GM06990 (cell line): Measurements from ENCODE around the gene NPR2.

Experiments
- DNase-seq: peaks from one replicate; pipeline ENCODE4 v3.0.0-alpha.2; 2011; ENCODE audit not compliant: insufficient read length; ENCODE audit errors: extremely low read depth
- H3K27me3 ChIP-seq: replicated peaks from 2 replicates; pipeline ENCODE4 v1.6.0; 2011; ENCODE audit warnings: low read length; ENCODE audit not compliant: control insufficient read depth, insufficient read depth
- H3K36me3 ChIP-seq: 2 replicates; pipeline ENCODE4 v1.5.1; 2011; ENCODE audit warnings: low read length; ENCODE audit not compliant: control insufficient read depth, insufficient read depth
- H3K4me3 ChIP-seq: replicated peaks from 2 replicates; pipeline ENCODE4 v1.5.1; 2011; ENCODE audit warnings: low read depth, mild to moderate bottlenecking, control low read depth, low read length
- TF ChIP-seq, protein P1 (sequence below): IDR thresholded peaks from 2 replicates; pipeline ENCODE4 v1.5.1; 2011; ENCODE audit warnings: low read length, control low read depth, mild to moderate bottlenecking, inconsistent platforms; ENCODE audit not compliant: insufficient read depth, poor library complexity, severe bottlenecking

Gene NPR2

DNA sequence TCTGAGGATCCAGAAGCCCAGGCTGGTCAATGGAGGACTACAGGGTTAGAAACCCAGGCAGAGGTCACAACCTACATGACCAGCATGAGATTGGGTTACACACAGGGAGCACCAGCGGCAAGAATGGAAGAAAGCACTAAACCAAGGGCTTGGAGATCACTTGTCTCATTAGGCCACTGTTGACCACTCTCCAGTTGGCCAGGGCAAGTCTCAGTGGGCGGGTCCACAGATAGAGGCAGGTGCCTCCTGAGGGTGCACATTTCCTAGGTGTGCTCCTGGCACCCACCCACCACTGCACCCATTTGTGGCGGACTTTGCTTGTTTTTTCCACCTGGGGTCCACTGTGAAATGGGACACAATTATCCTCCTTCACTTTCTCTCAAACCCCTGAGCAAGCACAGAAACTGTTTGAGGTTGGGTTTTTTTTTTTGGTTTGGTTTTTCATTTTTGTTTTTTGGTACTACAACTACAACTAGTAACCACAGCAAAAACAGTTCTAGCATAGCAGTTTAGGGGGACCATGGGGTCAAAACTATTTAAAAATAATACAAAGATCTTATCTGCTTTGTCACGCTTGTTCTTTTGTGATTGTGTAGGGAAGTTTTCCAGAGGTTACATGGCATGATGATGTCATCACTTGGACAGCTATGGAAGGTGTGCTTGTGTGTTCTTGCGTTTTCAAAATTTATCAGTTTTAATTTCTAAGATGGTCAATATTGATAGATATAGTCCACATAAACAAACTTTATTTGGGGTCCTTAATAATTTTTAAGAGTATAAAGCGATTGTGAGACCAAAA lies 6.1 kb downstream of the NPR2 start:
- Histone ChIP-seq H3K27me3 (no peaks in the 10 kb centered on the region), H3K36me3 (peaks cover 7% of the 10 kb centered on the region), H3K4me3 (no peak overlapping the region)
- TF ChIP-seq, protein P1, sequence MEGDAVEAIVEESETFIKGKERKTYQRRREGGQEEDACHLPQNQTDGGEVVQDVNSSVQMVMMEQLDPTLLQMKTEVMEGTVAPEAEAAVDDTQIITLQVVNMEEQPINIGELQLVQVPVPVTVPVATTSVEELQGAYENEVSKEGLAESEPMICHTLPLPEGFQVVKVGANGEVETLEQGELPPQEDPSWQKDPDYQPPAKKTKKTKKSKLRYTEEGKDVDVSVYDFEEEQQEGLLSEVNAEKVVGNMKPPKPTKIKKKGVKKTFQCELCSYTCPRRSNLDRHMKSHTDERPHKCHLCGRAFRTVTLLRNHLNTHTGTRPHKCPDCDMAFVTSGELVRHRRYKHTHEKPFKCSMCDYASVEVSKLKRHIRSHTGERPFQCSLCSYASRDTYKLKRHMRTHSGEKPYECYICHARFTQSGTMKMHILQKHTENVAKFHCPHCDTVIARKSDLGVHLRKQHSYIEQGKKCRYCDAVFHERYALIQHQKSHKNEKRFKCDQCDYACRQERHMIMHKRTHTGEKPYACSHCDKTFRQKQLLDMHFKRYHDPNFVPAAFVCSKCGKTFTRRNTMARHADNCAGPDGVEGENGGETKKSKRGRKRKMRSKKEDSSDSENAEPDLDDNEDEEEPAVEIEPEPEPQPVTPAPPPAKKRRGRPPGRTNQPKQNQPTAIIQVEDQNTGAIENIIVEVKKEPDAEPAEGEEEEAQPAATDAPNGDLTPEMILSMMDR, result no peak
- DNase-seq, result no peak

DNA sequence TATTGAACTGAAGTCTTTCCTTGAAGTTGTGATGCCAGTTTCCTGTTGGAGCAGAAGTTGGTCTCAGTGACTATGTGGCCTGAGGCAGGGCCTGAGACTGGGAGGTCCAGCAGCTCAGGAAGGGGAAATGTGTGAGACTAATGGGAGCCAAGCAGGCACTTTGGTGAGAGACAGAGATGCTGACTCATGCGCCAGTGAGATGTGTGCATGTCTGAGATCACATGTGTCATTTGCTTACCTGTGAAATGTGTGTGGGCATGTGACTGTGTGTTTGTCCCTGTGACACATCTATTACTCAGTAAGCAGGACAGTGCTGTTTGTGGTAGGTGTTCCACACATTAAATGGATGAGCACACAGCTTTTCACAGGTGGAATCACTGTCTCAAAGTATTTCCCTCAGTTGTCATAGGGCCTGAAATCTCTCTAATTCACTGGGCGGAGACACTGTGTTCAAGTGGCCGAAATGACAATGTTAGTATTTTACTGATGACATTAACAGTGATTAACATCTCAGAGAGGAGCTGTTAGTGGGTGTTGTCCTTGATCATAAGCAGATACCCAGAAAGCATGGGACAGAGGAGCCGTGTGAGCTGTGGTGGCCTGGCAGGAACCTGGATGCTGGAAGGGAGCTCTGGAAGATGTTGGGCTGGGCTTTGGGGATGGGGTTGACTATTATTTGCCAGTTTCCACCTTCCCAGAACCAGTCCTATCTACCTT lies 7.4 kb downstream of the NPR2 start:
- Histone ChIP-seq H3K27me3 (no peaks in the 10 kb centered on the region), H3K36me3 (peaks cover 3% of the 10 kb centered on the region), H3K4me3 (no peak overlapping the region)
- DNase-seq, result no peak
- TF ChIP-seq, protein P1, result no peak

DNA sequence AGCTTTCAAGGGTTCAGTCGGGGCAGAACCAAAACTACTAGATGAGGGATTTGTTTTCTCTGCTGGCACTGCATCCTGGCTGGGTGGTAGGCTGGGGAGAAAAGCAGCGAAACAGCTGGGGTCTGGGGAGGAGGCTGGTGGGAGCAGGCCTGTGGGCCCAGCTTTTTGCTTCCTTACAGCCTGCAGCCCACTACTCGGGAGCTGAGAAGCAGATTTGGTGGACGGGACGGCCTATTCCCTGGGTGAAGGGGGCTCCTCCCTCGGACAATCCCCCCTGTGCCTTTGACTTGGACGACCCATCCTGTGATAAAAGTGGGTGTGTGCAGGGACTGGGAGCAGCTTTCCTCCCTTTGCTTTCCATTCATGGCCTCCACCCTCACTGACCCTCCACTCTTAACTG lies 9.1 kb downstream of the NPR2 start:
- no peaks in the 10 kb centered on the region for H3K27me3 ChIP-seq
- peaks cover 3% of the 10 kb centered on the region for H3K36me3 ChIP-seq
- no peak overlapping the region for H3K4me3 ChIP-seq
- TF ChIP-seq, protein P1, result no peak
- DNase-seq, result no peak

DNA sequence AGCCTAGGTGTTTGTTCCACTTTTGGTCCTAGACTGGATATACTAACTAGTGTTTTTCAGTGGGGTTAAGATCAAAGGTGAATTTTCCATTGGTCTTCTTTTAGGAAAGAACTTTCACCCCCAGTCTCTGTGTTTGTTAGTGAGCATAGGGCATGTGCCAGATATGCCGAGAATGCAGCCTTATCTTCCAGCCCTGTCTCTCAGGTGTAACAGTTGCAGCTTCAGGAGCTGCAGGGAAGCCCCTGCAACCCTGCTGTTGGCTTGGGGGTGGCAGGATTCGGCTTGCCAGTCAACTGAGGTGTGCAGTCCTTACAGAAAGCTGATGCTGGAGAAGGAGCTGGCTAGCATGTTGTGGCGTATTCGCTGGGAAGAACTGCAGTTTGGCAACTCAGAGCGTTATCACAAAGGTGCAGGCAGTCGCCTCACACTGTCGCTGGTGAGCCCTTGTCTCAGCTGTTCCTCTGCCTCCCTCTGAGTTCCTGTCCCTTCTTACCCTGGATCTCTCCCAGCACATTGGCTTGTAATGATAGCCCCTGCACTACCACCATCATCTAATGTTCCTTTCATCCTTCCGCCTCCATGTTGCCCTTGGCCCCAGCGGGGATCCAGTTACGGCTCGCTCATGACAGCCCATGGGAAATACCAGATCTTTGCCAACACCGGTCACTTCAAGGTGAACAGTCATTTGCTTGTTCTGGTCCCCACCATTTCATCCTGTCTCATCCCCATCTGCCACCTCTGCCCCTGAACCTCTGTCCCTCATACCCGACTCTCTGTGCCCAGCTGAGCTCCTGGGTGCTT lies 10.1 kb downstream of the NPR2 start:
- TF ChIP-seq, protein P1, result no peak
- Histone ChIP-seq H3K36me3 (peaks cover 11% of the 10 kb centered on the region), H3K4me3 (no peak overlapping the region), H3K27me3 (no peaks in the 10 kb centered on the region)
- no peak for DNase-seq

DNA sequence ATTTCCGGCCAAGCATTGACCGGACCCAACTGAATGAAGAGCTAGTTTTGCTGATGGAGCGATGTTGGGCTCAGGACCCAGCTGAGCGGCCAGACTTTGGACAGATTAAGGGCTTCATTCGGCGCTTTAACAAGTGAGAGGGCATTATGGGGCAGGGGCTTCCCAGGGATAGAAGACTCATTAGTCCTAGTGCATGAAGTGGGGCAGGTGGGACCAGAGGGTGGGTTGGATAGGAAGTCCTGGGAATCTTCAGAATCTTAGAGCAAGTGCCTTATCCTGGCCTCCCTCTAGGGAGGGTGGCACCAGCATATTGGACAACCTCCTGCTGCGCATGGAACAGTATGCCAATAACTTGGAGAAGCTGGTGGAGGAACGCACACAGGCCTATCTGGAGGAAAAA lies 14.7 kb downstream of the NPR2 start:
- no peaks in the 10 kb centered on the region for H3K27me3 ChIP-seq
- TF ChIP-seq, protein P1, result no peak
- H3K36me3 ChIP-seq, result peaks cover 12% of the 10 kb centered on the region
- no peak overlapping the region for H3K4me3 ChIP-seq
- DNase-seq, result no peak
